GM10266 (cell line): ENCODE results near the gene STAT4.

Source experiments
- DNase-seq: peaks from one replicate; pipeline ENCODE4 v3.0.0; 2012; ENCODE audit errors: extremely low spot score
- CTCF ChIP-seq: IDR thresholded peaks from 2 replicates; pipeline ENCODE4 v1.5.1; 2012; ENCODE audit warnings: mild to moderate bottlenecking, low read depth; ENCODE audit not compliant: control insufficient read depth, insufficient read depth; ENCODE audit errors: missing control alignments

STAT4 gene

DNA sequence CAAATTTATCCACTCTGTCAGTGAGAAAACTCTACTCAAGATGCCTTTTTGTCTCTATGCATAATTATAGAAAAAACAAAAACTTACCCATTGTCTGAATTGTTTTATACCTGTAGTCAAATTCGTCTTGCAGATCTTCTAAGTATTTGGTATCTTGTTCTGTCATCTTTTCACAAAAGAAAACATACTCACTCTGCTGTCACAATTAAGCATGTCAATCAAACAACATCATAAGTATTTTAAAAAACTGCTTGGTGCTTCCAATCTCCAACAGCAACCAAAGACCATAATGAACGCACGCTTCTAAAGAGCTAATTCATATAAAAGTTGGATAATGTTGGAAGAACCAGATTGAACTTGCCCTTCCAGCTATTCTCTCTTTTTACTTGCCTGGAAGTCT, 81.2 kb downstream of the STAT4 start:
- TF ChIP-seq CTCF, result no peak
- no peak for DNase-seq

- no peak for DNase-seq
- no peak for TF ChIP-seq CTCF
Observed at GRCh38 chr2:191066919-191067233, 83.9 kb downstream of the STAT4 start.

GRCh38 chr2:191066197-191066918, 84.4 kb downstream of the STAT4 start:
- no peak for TF ChIP-seq CTCF
- no peak for DNase-seq

- DNase-seq, result no peak
- TF ChIP-seq CTCF, result no peak
Observed at GRCh38 chr2:191065785-191066184, 85.0 kb downstream of the STAT4 start.

GRCh38 chr2:191064590-191064989, 86.2 kb downstream of the STAT4 start:
- TF ChIP-seq CTCF, result no peak
- no peak for DNase-seq

DNA sequence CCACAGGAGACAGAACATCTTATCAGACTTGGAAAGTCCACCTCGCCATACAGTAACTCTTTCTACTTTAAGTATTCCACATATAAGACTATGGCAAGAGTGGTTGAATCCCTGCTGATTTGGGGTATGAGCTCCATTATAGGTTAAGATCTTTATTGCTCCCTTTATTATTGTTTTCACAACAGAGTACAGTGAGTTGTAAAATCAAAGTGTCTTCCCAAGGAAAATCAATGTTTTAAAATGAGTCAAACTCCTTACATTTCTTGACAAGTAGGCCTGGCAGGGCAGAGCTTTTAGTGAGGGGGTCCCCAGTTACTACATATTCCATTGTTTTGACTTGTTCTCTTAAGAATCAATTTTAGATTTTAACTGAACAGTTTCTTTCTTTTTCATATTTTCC, 87.2 kb downstream of the STAT4 start:
- DNase-seq, result no peak
- no peak for TF ChIP-seq CTCF

DNA sequence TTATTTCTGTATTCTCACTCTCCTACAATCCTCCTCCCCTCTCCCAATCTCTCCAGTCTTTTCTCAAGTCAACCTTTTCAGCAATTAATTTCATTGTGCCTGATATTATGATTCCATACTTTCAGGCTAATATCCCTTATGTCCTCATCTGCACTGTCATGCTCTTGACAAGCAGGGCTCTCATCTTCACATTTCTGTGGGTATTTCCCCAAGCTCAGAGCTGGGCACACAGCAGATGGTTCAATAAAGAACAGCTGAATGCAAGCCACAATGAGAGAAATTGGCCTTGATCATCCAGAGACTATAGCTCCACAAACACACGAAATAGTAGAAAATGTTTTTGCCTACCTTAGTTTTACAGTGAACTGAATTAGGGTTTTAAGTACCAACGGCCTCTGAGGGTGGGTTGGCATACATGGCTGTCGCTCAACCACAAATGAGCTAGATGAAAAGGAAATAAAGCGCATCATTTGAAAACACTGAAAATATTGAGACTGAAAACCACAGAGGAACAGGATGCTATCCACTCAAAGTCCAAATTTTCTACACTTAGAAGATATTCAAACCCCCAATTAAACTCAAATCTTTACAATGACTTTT, 89.3 kb downstream of the STAT4 start:
- no peak for TF ChIP-seq CTCF
- DNase-seq, result no peak
